ENCODE data around the gene AMN.

AMN gene

GRCh38 chr14:102909462-102909861, 13.0 kb upstream of the AMN start:
- no peak overlapping the region for H3K27ac ChIP-seq
- H3K4me3 ChIP-seq, result no peak overlapping the region
- no peak for DNase-seq (ENCODE audit: low spot score)
- no peak for TF ChIP-seq CTCF (IDR thresholded peaks at IDR 0.05)

GRCh38 chr14:102909911-102910310, 12.6 kb upstream of the AMN start:
- Histone ChIP-seq H3K4me3 (no peak overlapping the region), H3K27ac (no peak overlapping the region)
- no peak for DNase-seq (ENCODE audit: low spot score)
- TF ChIP-seq CTCF (IDR thresholded peaks at IDR 0.05), result no peak

GRCh38 chr14:102910442-102910841, 12.0 kb upstream of the AMN start:
- H3K27ac ChIP-seq, result no peak overlapping the region
- DNase-seq (ENCODE audit: low spot score), result no peak
- H3K4me3 ChIP-seq, result no peak overlapping the region
- no peak for TF ChIP-seq CTCF (IDR thresholded peaks at IDR 0.05)

GRCh38 chr14:102911541-102911951, 10.9 kb upstream of the AMN start:
- Histone ChIP-seq H3K4me3 (no peak overlapping the region), H3K27ac (no peak overlapping the region)
- no peak for DNase-seq (ENCODE audit: low spot score)
- TF ChIP-seq CTCF (IDR thresholded peaks at IDR 0.05), result no peak

- Histone ChIP-seq H3K4me3 (no peak overlapping the region), H3K27ac (no peak overlapping the region)
- DNase-seq (ENCODE audit: low spot score), result no peak
- TF ChIP-seq CTCF (IDR thresholded peaks at IDR 0.05), result no peak
These were observed 10.3 kb upstream of the AMN start for GRCh38 chr14:102911991-102912761.

- H3K27ac ChIP-seq, result no peak overlapping the region
- no peak for TF ChIP-seq CTCF (IDR thresholded peaks at IDR 0.05)
- no peak overlapping the region for H3K4me3 ChIP-seq
- DNase-seq (ENCODE audit: low spot score), result no peak
These were observed 8.9 kb upstream of the AMN start for GRCh38 chr14:102913341-102914211.
